ENCODE data around the gene PKNOX1.

Gene PKNOX1

GRCh38 chr21:43025636-43026180 is 51.3 kb downstream of the PKNOX1 start:
- no peaks in the 10 kb centered on the region for H3K36me3 ChIP-seq (ENCODE audit: low read length)

GRCh38 chr21:43027846-43028731 is 53.7 kb downstream of the PKNOX1 start:
- H3K9me3 ChIP-seq (ENCODE audit: insufficient read depth, low read length) = no peaks in the 10 kb centered on the region
- H3F3A ChIP-seq (ENCODE audit: insufficient read depth) = no peaks in the 10 kb centered on the region
- no peaks in the 10 kb centered on the region for H3K9me2 ChIP-seq (replicated peaks; ENCODE audit: insufficient read depth, low read length)
- TF ChIP-seq CTCF (IDR thresholded peaks at IDR 0.05; ENCODE audit: insufficient read depth, low read length, poor library complexity, severe bottlenecking) = no peak
- no peak for TF ChIP-seq EZH2phosphoT487 (conservative IDR thresholded peaks at IDR 0.05; ENCODE audit: low read length)
- H3K4me2 ChIP-seq (ENCODE audit: low read depth, low read length, poor library complexity, severe bottlenecking) = no peak overlapping the region
- H4K20me1 ChIP-seq (ENCODE audit: low read depth, low read length) = no peaks in the 10 kb centered on the region
- H3K27ac ChIP-seq (ENCODE audit: low read depth, low read length) = no peak overlapping the region
- H3K79me2 ChIP-seq (ENCODE audit: insufficient read depth, low read length) = no peaks in the 10 kb centered on the region
- no peaks in the 10 kb centered on the region for H3K27me3 ChIP-seq (ENCODE audit: low read length)
- no peak overlapping the region for H2AFZ ChIP-seq (ENCODE audit: low read depth, low read length, severe bottlenecking)
- H3K4me3 ChIP-seq (ENCODE audit: insufficient read depth, low read length, poor library complexity, severe bottlenecking) = no peak overlapping the region
- no peaks in the 10 kb centered on the region for H3K36me3 ChIP-seq (ENCODE audit: low read length)
- no peak overlapping the region for H3K9ac ChIP-seq (ENCODE audit: low read length)

More at GRCh38 chr21:43025636-43026180, 51.3 kb downstream of the PKNOX1 start:
- H3K9me3 ChIP-seq (ENCODE audit: insufficient read depth, low read length) = no peaks in the 10 kb centered on the region
- no peak overlapping the region for H3K9ac ChIP-seq (ENCODE audit: low read length)
- no peaks in the 10 kb centered on the region for H4K20me1 ChIP-seq (ENCODE audit: low read depth, low read length)
- no peaks in the 10 kb centered on the region for H3F3A ChIP-seq (ENCODE audit: insufficient read depth)
- no peaks in the 10 kb centered on the region for H3K27me3 ChIP-seq (ENCODE audit: low read length)
- no peak overlapping the region for H3K4me3 ChIP-seq (ENCODE audit: insufficient read depth, low read length, poor library complexity, severe bottlenecking)
- no peak overlapping the region for H2AFZ ChIP-seq (ENCODE audit: low read depth, low read length, severe bottlenecking)
- no peaks in the 10 kb centered on the region for H3K9me2 ChIP-seq (replicated peaks; ENCODE audit: insufficient read depth, low read length)
- no peak for TF ChIP-seq CTCF (IDR thresholded peaks at IDR 0.05; ENCODE audit: insufficient read depth, low read length, poor library complexity, severe bottlenecking)
- TF ChIP-seq EZH2phosphoT487 (conservative IDR thresholded peaks at IDR 0.05; ENCODE audit: low read length) = no peak
- H3K27ac ChIP-seq (ENCODE audit: low read depth, low read length) = no peak overlapping the region
- H3K4me2 ChIP-seq (ENCODE audit: low read depth, low read length, poor library complexity, severe bottlenecking) = no peak overlapping the region
- no peaks in the 10 kb centered on the region for H3K79me2 ChIP-seq (ENCODE audit: insufficient read depth, low read length)

GRCh38 chr21:43029785-43030184 is 55.4 kb downstream of the PKNOX1 start:
- Histone ChIP-seq H3K27ac (ENCODE audit: low read depth, low read length) (no peak overlapping the region), H3K27me3 (ENCODE audit: low read length) (no peaks in the 10 kb centered on the region), H3K36me3 (ENCODE audit: low read length) (no peaks in the 10 kb centered on the region)

More at GRCh38 chr21:43029785-43030184, 55.4 kb downstream of the PKNOX1 start:
- Histone ChIP-seq H3K9me2 (replicated peaks; ENCODE audit: insufficient read depth, low read length) (no peaks in the 10 kb centered on the region), H3K4me2 (ENCODE audit: low read depth, low read length, poor library complexity, severe bottlenecking) (no peak overlapping the region), H3K9ac (ENCODE audit: low read length) (no peak overlapping the region), H3F3A (ENCODE audit: insufficient read depth) (no peaks in the 10 kb centered on the region), H3K79me2 (ENCODE audit: insufficient read depth, low read length) (no peaks in the 10 kb centered on the region), H3K4me3 (ENCODE audit: insufficient read depth, low read length, poor library complexity, severe bottlenecking) (no peak overlapping the region), H3K9me3 (ENCODE audit: insufficient read depth, low read length) (no peaks in the 10 kb centered on the region), H4K20me1 (ENCODE audit: low read depth, low read length) (no peaks in the 10 kb centered on the region), H2AFZ (ENCODE audit: low read depth, low read length, severe bottlenecking) (no peak overlapping the region)
- no peak for TF ChIP-seq EZH2phosphoT487 (conservative IDR thresholded peaks at IDR 0.05; ENCODE audit: low read length)
- TF ChIP-seq CTCF (IDR thresholded peaks at IDR 0.05; ENCODE audit: insufficient read depth, low read length, poor library complexity, severe bottlenecking) = no peak
